GM19025 (cell line): ENCODE results near the gene NT5DC1.
"Not testable (repeated sequence)": the region's sequence is repeated elsewhere in the genome, so short reads cannot be mapped to it uniquely, and the experiment has no call there.

Source experiments
- ATAC-seq: cut with Tn5 transposase; IDR thresholded peaks from one replicate; pipeline ENCODE4 v1.9.1; 2021; ENCODE audit warnings: mild to moderate bottlenecking, low read depth, moderate library complexity; ENCODE audit not compliant: unreplicated experiment

NT5DC1 gene

DNA sequence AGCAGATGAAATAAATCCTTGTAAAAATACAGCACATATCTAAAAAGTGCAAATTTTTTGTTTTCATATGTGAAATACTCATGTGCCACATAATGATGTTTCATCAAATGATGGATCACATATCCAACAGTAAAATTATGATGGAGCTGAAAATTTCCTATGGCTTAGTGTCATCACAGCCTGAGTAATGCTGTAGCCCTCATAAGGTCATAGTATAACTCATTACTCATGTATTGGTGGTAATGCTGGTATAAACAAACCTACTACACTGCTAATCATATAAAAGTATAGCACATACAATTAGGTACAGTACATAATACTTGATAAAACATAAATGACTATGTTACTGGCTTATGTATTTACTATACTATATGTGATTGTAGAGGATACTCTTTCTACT, 166.2 kb downstream of the NT5DC1 start:
- ATAC-seq = no peak

DNA sequence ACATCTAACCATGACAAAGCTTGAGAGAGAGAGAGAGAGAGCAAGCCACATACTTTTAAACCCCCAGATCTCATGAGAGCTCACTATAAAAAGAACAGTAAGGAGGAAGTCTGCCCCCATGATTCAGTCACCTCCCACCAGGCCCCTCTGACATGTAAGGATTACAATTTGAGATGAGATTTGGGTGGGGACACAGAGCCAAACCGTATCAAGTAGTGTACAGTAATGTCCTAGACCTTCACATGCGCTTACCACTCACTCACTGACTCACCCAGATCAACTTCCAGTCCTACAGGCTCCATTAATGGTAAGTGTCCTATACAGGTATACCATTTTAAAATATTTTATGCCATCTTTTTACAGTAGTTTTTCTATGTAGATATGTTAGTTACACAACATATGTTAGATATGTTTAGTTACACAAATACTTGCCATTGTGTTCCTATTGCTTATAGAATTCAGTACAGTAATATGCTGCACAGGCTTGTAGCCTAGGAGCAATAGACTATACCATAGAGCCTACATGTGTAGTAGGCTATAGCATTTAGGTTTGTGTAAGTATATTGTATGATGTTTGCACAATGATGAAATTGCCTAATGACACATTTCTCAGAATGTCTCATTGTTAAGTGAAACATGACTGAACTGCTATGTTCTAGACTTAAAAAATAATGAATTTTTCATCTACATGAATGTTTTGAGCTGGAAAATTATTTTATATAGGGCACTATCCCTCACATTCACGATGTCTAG, 167.4 kb downstream of the NT5DC1 start:
- ATAC-seq = no peak

DNA sequence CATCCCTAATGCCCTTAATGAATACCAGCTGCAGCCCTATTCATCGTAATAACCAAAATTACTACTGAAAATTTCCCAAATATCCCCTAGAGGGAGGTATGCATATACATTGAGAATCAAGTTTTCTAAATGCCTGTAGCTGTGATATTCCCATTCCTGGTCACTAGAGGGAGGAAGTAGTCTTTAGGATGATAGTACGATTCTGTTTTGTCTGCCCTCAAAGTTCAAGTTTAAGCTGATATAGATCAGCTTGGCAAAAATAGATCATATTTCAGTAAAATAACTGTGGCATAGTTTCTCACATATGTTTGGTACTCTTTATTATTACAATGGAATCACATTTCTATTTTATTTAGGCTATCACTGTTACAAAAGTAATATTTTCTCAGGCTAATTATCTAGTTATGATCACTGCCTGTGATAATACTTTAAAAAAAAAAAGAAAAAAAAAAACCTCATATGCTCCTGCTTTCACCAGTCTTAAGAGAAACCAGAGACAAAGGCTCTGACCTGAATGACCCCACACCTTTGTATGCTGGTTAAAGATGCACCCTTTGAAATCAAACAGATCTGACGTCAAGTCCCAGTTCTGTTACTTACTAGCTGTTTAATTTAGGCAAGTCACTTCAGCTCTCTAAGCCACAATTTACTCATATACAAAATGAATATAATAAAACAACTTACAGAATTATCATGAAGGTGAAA, 168.1 kb downstream of the NT5DC1 start:
- peak; percentile 69 for ATAC-seq

DNA sequence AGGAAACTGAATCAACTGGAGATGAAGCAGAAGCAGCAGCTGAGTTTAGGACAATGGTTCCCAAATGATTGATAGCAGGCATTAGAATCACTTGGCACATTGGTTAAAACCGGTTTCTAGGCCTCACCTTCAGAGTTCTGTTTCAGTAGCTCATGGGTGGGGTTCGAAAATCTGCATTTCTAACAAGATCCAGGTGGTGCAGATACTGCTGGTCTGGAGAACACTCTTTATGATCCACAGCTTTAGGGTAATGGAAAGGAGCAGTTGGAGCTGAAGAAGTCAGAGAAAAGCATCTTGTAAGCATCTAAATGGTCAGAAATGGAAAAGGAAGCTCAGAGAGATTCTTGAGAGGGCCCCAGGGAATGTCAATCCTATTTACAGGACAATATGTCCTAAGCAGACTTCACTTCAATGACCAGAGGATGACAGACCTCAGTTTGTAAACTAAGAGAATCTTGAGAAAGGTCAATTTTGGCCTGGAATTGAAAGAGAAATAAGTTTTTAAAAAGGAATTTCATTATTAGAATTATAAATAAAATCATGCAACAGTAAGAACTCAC, 170.6 kb downstream of the NT5DC1 start:
- ATAC-seq = no peak

DNA sequence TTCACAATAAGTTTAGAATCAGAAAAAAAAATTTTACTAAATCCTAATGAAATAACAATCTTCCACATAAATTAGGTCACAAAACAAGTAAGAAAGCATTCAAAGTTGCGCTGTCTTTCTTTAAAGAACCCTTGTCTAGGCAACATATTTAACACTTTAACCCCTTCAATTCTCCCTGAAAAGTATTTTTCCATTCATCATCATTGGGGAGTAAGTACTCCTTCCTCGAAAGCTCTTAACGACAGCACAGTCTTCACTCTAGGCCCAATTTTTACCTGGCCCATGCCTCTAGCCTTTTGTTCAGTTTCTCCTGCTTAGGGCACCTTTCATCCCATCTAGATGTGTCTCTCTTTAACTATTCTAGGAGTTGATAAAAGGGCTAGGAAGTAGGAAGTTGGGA, 176.5 kb downstream of the NT5DC1 start:
- ATAC-seq = no peak

DNA sequence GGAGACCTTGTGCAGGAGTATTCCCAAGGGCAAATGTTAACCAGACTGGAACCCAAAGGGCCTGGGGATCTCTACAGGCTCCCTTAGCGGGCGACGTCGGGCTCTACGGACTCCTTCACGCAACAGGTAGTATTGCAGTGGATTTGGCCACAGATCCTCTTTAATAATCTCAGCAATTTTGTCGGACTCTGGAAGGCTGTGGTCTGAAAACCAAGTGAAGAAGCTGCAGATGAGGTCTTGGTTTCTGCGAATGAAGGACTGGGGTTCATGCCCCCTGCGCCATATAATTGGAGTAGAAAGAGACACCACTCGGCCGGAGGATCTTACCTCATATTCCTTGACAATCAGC, 177.8 kb downstream of the NT5DC1 start:
- no peak for ATAC-seq

DNA sequence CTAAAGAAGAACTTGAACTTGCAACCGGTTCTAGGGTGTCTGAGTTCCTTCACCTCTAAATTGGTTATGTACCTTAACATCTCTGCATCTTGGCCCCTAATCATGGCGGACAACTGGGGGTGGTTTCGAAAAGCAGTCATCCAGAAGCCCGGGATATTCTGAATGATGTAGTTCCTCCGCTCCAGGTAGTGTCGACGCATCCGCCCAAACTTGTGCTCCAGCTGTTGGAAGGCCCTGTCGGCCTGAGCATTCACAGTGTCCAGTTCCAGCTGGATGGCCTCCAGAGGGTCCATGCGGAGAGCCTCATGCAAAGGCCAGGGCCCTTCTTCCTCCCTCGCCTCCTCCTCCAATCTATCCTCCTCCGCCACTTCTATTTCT, 178.2 kb downstream of the NT5DC1 start:
- ATAC-seq = no peak

DNA sequence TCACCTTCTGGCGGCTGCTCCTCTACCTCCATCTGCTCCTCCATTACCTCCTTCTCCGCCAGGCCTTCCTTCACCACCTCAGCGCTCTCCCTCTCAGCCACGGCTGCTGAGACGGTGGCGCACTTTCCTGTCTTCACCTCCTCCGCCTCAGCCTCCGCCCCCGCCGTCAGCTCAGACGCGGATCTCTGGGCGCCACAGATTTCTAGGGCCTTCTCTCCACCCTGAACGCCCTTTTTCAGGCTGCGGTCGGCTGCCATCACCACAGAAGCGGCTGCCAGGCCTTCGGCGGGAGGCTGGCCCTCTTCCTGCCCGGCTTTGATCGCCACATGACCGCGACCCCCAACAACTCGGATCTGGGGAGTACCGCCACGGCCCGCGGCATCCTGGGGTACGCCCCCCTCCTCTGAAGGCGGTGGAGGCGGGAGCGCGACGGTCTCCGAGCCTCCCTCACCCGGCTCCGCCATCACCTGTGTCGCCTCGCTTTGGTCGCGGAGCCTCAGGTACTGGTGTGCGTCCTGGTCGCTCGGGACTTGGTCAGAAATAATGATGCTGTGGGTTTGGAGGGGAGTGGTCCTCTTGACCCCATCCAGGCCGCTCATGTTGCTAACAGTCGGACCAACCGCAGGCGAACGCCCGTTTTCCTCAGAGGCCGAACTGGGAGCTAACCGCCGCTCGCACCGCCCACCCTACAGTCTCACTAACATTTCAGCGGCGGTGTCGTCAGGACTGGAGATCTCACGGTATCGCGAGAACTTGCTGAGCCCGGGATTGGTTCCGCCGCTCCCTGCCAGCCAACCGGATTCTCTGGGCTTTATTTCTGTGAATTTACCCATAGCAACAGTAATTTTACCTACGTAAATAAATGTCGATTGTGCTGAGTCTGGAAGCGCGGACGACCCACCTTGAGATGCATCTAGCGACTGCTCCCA, 178.8 kb downstream of the NT5DC1 start, which contains the start of gene TSPYL1:
TSPYL1 (minus strand) TSS at position 699 of the 929 bp plus-strand sequence; CDS start at position 599, 100 bp downstream.
- peak; percentile 93 for ATAC-seq

DNA sequence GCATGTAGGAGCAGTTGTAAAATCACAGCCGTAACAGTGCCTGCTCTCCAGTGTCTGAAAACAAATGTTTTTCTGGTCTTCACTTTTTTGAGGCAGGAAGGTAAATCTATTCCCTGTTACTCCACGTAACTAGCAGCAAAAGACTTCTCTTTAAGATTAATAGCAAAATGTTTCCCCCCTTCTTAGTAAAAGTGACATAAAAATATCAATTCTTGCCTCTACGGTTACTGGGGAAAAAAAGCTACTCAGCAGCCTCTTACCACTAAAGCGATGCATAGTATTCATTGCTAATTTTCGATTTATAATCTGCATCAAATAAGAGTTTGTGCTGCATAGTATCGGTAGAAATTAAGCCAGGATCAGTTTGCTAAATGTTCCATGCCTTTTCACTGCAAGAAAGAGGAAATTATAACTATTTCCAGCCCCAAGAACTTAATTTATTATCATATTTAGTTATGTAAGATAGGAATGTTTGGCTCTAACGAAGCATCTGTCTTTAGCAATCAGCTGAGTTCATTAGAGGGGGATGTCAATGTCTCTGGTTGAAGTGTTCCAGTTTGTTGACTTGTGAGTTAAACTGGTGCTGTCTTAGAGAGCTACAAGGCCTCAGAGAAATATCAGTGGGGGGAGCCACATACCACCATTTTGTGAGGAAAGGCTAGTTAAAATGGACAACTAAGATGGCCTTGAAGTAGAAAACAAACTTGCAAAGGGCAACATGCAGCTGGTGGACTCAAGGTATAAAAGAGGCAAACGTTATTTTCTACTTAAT, 179.7 kb downstream of the NT5DC1 start:
- no peak for ATAC-seq

DNA sequence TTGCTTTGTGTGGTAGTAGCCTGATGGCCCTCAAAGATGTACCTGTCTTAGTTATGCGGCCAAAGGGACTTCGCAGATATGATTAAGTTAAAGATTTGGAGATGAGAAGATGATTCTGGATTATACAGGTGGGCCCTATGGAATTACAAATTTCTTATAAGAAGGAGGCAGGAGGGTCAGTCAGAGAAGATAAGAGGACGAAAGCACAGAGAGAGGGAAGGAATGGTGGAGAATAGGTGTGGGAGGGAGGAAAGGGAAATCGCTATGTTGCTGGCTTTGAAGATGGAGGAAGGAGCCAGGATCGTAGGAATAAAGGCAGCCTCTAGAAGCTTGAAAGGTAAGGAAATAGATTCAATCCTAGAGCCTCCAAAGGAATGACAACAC, 180.3 kb downstream of the NT5DC1 start:
- no peak for ATAC-seq

DNA sequence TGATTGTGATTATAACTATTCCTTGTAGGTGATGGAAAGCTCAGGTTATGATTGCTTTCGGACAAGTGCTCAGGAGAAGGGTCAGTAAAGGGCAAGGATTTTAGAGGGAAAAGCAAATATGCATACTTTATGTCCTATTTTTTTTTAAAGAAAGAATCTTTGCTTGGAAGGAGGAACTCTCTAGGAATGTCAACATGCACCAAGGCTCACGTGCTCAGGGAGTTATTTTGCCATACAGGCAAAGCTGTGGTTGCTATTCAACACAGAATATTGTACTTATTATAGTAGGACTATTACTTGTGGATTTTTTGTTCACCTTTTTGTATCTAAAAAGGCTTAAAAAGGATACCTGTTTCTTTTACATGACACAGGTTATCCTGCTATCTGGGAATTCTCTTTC, 182.0 kb downstream of the NT5DC1 start:
- ATAC-seq = no peak

DNA sequence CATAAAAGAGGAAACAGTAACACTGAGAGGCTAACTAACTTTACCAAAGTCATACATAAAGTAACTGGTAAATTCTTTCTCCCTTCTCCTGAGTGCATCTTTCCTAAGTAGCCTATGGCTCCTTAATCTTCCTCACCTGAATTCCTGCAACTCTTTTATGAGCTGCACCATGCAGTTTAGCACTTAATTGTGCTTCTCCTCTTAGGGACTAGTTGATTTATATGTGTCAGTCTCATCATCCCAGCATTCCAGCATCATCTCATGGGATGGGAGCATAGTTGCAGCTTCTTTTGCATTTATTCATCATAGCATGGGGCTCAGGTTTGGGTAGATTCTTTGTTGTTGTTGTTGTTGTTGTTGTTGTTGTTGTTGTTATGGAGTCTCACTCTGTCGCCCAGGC, 182.5 kb downstream of the NT5DC1 start:
- no peak for ATAC-seq

DNA sequence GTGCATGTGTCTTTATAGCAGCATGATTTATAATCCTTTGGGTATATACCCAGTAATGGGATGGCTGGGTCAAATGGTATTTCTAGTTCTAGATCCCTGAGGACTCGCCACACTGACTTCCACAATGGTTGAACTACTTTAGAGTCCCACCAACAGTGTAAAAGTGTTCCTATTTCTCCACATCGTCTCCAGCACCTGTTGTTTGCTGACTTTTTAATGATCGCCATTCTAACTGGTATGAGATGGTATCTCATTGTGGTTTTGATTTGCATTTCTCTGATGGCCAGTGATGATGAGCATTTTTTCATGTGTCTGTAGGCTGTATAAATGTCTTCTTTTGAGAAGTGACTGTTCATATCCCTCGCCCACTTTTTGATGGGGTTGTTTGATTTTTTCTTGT, 184.3 kb downstream of the NT5DC1 start:
- not testable (repeated sequence) for ATAC-seq

DNA sequence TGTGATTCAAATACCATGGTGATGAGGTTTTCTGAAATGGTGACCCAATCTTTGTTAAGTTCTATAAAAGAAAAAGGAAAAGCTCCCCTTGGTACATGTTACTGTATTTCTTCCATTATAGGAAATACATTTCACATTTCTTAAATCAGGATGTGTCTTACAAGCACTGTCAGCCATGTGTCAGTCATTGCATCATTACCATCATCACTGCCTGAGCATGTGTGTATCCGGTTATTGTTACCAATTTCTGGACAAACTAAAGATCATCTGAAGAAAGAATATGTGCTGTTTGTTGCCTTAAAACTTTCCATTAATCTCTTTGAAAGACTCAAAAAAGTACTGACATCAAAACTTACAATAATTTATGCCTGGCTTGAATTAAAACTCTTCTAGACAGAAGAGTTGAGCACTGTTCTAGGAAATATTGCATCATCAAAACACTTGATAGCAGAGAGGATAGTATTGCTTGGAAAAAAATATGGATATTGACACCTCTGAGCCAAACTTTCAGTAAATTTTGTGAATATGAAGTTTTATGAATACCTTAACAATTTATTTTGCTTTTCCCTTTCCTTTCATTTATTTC, 186.2 kb downstream of the NT5DC1 start:
- ATAC-seq = no peak

DNA sequence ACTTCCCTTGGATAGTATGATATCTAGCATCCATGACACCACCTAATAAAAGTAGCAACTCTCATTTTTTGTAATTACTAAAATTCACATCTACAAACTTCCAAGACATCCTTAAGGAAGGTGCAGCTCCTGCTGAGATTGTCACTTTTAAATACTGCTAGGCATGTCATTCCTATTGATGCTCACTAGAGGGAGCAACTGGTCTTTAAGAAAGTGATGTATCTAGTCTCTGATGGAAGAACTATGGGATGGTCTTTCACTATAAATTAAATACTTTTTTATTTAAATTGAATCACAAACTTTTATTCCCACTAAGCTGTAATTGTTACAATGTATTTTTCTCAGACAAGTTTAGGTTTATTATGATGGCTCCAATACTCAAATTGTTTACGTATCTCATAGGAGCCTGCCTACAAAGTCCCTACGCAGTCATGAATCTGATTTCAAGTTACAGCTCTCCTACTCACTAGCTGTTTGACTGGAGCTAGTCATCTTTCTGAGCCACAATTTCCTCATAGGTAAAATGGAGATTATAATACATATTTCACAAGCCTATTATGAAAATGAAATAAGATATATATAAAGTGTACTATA, 187.1 kb downstream of the NT5DC1 start:
- ATAC-seq = no peak

DNA sequence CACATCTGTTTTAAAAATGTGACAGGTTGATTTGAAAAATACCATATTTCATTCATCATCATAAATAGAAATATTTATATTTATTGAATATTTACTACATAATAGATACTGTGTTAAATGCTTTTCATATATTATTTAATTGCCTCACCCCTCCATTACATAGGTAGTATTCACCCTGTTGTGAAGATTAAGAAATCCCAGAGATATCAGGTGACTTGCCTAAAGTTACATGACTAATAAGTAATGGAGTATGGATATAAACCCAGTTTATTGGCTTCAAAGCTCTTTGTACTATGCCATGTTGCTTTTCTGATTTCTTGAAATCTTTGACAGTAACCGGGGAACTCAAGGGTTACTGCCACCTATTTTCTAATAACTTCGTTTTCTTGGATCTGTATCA, 189.2 kb downstream of the NT5DC1 start:
- ATAC-seq = no peak

DNA sequence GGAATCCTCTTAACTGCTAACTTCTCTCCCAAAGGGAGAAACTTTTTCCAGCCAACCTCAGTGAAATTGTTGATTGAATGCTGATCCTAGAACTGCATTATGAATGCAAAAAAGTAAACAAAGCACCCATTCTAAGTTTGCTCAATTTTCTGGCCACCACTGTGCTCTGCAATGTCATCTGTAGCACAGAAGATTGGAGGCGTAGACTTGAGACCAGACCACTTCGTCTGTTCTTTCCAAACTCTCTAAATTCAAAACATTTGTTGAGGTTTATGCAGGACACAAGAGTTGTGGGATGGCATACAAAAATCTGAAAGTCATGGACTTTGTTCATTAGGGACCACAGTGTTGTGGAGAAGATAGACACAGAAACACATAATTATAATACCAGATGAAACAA, 190.1 kb downstream of the NT5DC1 start:
- ATAC-seq = no peak

DNA sequence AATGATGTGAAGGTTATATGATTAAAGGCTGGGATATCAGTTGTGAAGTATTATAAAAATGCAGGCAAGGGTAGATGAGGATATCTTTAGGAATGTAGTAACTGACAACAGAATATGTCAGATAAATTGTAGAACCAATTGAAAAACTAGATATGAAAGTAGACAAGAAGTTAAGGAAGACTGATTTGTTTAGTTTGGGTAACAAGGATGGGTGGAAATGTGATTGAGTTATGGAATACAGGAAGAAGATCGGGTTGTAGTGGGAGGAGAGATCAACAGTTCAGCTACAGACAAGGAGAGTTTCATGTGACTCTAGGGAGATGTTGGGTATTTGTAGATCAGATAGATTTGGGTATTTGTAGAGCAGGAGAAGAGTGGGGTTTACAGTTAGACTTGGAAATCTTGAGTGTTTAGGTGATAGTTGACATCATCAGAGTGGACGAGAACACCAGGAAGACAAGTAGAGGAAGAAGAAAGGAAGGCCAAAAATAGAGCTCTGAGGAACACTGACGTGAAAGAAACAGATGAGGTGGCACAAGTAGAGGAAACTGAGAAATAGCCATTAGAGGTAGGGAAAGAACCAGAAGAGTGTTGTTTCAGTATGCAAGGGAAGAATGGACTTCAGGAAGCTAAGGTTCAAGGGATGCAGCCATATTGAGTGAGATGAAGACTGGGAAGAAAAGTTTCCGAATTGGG, 191.2 kb downstream of the NT5DC1 start:
- ATAC-seq = no peak

DNA sequence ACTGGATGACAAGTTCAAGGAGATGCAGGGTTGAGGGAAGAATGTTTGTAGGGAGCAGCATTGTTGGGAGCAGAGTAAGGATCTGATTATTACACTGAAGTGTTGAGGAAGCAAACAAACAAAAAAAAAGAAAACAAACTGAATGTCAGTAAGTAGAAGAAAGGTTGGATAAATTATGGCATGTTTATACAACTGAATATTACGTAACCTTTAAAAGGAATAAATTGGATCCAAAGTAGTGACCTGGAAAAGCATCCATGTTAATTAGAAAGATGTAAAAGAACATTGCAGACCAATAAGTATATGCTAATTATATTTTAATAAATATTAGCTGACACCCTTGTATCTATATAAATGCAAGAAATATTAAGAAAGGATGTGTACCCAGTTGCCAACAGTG, 191.9 kb downstream of the NT5DC1 start:
- ATAC-seq = no peak
